Suprapubic skin (tissue), 4 donors: ENCODE measurements around the gene TMA7B. TPM values are rescaled to one million over a fixed set of nuclear protein-coding genes. Genes with fewer than 3 reads are reported as not detected.

Experiments used
- total RNA-seq, 4 donors: library from RNA; depleted of rRNA; stranded (reverse); fragments of >200 nt; gene quantifications; one replicate each; pipeline ENCODE4 v1.1.0, GENCODE V29; 2016

Gene TMA7B
- total RNA-seq, 4 donors from 2014 or later: 0.76 to 1.4 TPM; not detected in 2

Other genes starting within 250 kb of the TMA7B start
- gene ENTHD1, start 66.6 kb upstream of the TMA7B start, total RNA-seq: not detected
- gene GRAP2, start 59.3 kb upstream of the TMA7B start, total RNA-seq: 10 to 100 TPM in 1 of 4 donors, 1 to 10 TPM in 1, under 1 TPM in 2; 0.16 to 10.1 (median 4.8) TPM
- gene FAM83F, start 34.6 kb downstream of the TMA7B start, total RNA-seq: 10 to 100 TPM; 54.5 to 78.1 (median 69.3) TPM
- gene TNRC6B, start 217.5 kb downstream of the TMA7B start, total RNA-seq: 100 to 1,000 TPM in 1 of 4 donors, 10 to 100 TPM in 3; 44.2 to 179 (median 55.5) TPM